Subcutaneous abdominal adipose tissue (tissue), 5 donors: ENCODE data around the gene MALSU1.

ENCODE experiments used
- H3K27ac ChIP-seq: one replicate; pipeline ENCODE4 v1.7.0; 2013; ENCODE audit warnings: low read depth, mild to moderate bottlenecking, inconsistent platforms, low read length, moderate library complexity
- H3K27me3 ChIP-seq, 5 donors: one replicate each; pipeline ENCODE4 v1.7.0; 2013; ENCODE audit warnings: low read length in 5 of 5, inconsistent platforms in 1 of 5; ENCODE audit not compliant: control insufficient read depth in 5 of 5, insufficient read depth in 4 of 5
- H3K36me3 ChIP-seq, 5 donors: one replicate each; pipeline ENCODE4 v1.7.0; 2013; ENCODE audit warnings: low read length in 5 of 5; ENCODE audit not compliant: control insufficient read depth in 5 of 5, insufficient read depth in 5 of 5
- H3K4me1 ChIP-seq, 5 donors: one replicate each; pipeline ENCODE4 v1.7.0; 2013; ENCODE audit warnings: low read length in 5 of 5, mild to moderate bottlenecking in 3 of 5, moderate library complexity in 1 of 5; ENCODE audit not compliant: control insufficient read depth in 5 of 5, insufficient read depth in 5 of 5
- H3K4me3 ChIP-seq, 5 donors: one replicate each; pipeline ENCODE4 v1.7.0; 2013; ENCODE audit warnings: low read length in 5 of 5, low read depth in 1 of 5
- H3K9ac ChIP-seq, 5 donors: one replicate each; pipeline ENCODE4 v1.7.0; 2013; ENCODE audit warnings: low read length in 5 of 5, mild to moderate bottlenecking in 4 of 5, moderate library complexity in 3 of 5
- H3K9me3 ChIP-seq, 5 donors: one replicate each; pipeline ENCODE4 v1.7.0; 2013; ENCODE audit warnings: low read length in 5 of 5; ENCODE audit not compliant: control insufficient read depth in 5 of 5
- donor health status: healthy.
- donor health status: healthy.
- donor health status: healthy.
- donor health status: healthy.
- donor health status: healthy.

The MALSU1 gene

GRCh38 chr7:23268167-23268566 lies 31.0 kb upstream of the MALSU1 start:
- H3K36me3 ChIP-seq, result peaks cover 5 to 39% (median 25%) of the 10 kb centered on the region in 5 donors
- peaks cover 0 to 5% (median 0%) of the 10 kb centered on the region in 5 donors for H3K27me3 ChIP-seq
- H3K9me3 ChIP-seq, result no peaks in the 10 kb centered on the region
- no peak overlapping the region for H3K4me3 ChIP-seq
- H3K9ac ChIP-seq, result no peak overlapping the region
- H3K4me1 ChIP-seq, result no peaks in the 10 kb centered on the region
- H3K27ac ChIP-seq, result no peak overlapping the region

GRCh38 chr7:23268746-23269145 lies 30.4 kb upstream of the MALSU1 start:
- Histone ChIP-seq H3K27me3 (peaks cover 0 to 5% (median 0%) of the 10 kb centered on the region in 5 donors), H3K36me3 (peaks cover 5 to 42% (median 25%) of the 10 kb centered on the region in 5 donors), H3K27ac (no peak overlapping the region), H3K9me3 (no peaks in the 10 kb centered on the region), H3K4me1 (no peaks in the 10 kb centered on the region), H3K9ac (no peak overlapping the region), H3K4me3 (no peak overlapping the region)

GRCh38 chr7:23272275-23272674 lies 26.9 kb upstream of the MALSU1 start:
- H3K9me3 ChIP-seq, result no peaks in the 10 kb centered on the region
- H3K9ac ChIP-seq, result no peak overlapping the region
- no peaks in the 10 kb centered on the region for H3K4me1 ChIP-seq
- H3K4me3 ChIP-seq, result no peak overlapping the region
- H3K27ac ChIP-seq, result no peak overlapping the region
- peaks cover 0 to 5% (median 0%) of the 10 kb centered on the region in 5 donors for H3K27me3 ChIP-seq
- peaks cover 5 to 32% (median 17%) of the 10 kb centered on the region in 5 donors for H3K36me3 ChIP-seq

GRCh38 chr7:23273141-23273599 lies 26.0 kb upstream of the MALSU1 start:
- Histone ChIP-seq H3K9ac (no peak overlapping the region), H3K4me1 (no peaks in the 10 kb centered on the region), H3K9me3 (no peaks in the 10 kb centered on the region), H3K27me3 (peaks cover 0 to 5% (median 0%) of the 10 kb centered on the region in 5 donors), H3K4me3 (no peak overlapping the region), H3K27ac (no peak overlapping the region), H3K36me3 (peaks cover 5 to 26% (median 17%) of the 10 kb centered on the region in 5 donors)

- H3K9ac ChIP-seq, result no peak overlapping the region
These were observed 23.2 kb upstream of the MALSU1 start for GRCh38 chr7:23275912-23276311.

GRCh38 chr7:23276376-23276775 lies 22.8 kb upstream of the MALSU1 start:
- H3K36me3 ChIP-seq, result peaks cover 0 to 6% (median 2%) of the 10 kb centered on the region in 5 donors
- H3K4me3 ChIP-seq, result no peak overlapping the region
- no peaks in the 10 kb centered on the region for H3K27me3 ChIP-seq
- no peak overlapping the region for H3K27ac ChIP-seq
- H3K9ac ChIP-seq, result no peak overlapping the region
- H3K4me1 ChIP-seq, result no peaks in the 10 kb centered on the region
- H3K9me3 ChIP-seq, result no peaks in the 10 kb centered on the region

More at GRCh38 chr7:23275912-23276311, 23.2 kb upstream of the MALSU1 start:
- Histone ChIP-seq H3K36me3 (peaks cover 0 to 10% (median 5%) of the 10 kb centered on the region in 5 donors), H3K9me3 (no peaks in the 10 kb centered on the region), H3K4me3 (no peak overlapping the region), H3K27me3 (no peaks in the 10 kb centered on the region), H3K27ac (no peak overlapping the region), H3K4me1 (no peaks in the 10 kb centered on the region)

GRCh38 chr7:23276947-23277346 lies 22.2 kb upstream of the MALSU1 start:
- H3K4me1 ChIP-seq, result no peaks in the 10 kb centered on the region
- no peak overlapping the region for H3K4me3 ChIP-seq
- H3K27ac ChIP-seq, result no peak overlapping the region
- no peaks in the 10 kb centered on the region for H3K9me3 ChIP-seq
- peaks cover 0 to 6% (median under 1%) of the 10 kb centered on the region in 5 donors for H3K36me3 ChIP-seq
- no peak overlapping the region for H3K9ac ChIP-seq
- no peaks in the 10 kb centered on the region for H3K27me3 ChIP-seq

GRCh38 chr7:23277359-23277989 lies 21.7 kb upstream of the MALSU1 start:
- H3K9me3 ChIP-seq, result no peaks in the 10 kb centered on the region
- H3K36me3 ChIP-seq, result peaks cover 0 to 6% (median 0%) of the 10 kb centered on the region in 5 donors
- H3K4me3 ChIP-seq, result no peak overlapping the region
- no peaks in the 10 kb centered on the region for H3K27me3 ChIP-seq
- H3K27ac ChIP-seq, result no peak overlapping the region
- H3K4me1 ChIP-seq, result no peaks in the 10 kb centered on the region
- no peak overlapping the region for H3K9ac ChIP-seq

GRCh38 chr7:23279819-23280525 lies 19.2 kb upstream of the MALSU1 start:
- Histone ChIP-seq H3K27ac (no peak overlapping the region), H3K9me3 (no peaks in the 10 kb centered on the region), H3K4me3 (no peak overlapping the region), H3K27me3 (no peaks in the 10 kb centered on the region), H3K9ac (no peak overlapping the region), H3K4me1 (no peaks in the 10 kb centered on the region), H3K36me3 (no peaks in the 10 kb centered on the region)

- H3K27me3 ChIP-seq, result no peaks in the 10 kb centered on the region
- no peak overlapping the region for H3K27ac ChIP-seq
- no peaks in the 10 kb centered on the region for H3K4me1 ChIP-seq
- H3K36me3 ChIP-seq, result no peaks in the 10 kb centered on the region
- H3K9me3 ChIP-seq, result no peaks in the 10 kb centered on the region
- no peak overlapping the region for H3K9ac ChIP-seq
- H3K4me3 ChIP-seq, result no peak overlapping the region
These were observed 16.1 kb upstream of the MALSU1 start for GRCh38 chr7:23283086-23283485.
